Iris pigment epithelial cell (primary cell): Measurements from ENCODE around the gene ZNF438.

Experiments
- DNase-seq: peaks from one replicate; pipeline ENCODE4 v3.0.0-alpha.2; 2011; ENCODE audit warnings: low read depth

Gene ZNF438

DNA sequence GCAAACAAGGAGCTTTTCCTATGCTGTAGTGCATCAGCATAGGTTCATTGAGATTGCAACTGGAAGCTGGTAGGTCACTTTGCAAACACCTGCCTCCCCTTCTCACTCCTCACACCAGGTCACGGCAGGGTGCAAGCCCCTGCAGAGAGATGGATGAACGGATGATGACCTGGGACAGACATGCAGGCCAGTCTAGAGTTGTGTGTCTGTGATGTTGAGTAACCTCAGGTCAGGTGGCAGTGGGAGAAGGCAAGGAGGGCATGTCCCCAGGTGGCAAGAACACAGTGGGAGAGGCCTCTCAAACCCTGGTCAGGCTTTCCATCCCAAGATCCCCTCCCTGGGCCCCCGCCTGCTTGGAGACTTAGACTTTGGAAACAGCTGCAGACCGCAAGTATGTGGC, 205.0 kb downstream of the ZNF438 start:
- DNase-seq, result no peak

GRCh38 chr10:30825495-30825894, 206.2 kb downstream of the ZNF438 start:
- no peak for DNase-seq

DNA sequence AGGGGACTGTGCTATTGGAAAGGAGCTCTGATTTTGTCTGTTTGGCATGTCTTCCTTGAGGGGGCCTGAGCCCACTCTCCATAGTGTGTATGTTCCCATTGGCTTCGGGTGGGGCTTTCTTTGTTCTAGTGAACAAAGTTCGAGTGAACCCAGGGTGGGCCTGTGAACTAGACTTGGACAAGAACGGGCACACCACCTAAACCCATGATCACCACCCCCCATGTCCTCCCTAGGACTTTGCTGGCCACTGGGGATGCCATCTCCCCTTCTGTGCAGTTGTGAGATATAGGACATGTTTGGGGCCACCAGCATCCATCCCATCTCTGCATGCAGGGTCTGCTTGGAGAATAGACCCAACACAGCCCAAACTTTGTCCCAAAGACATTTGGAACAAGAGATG, 206.6 kb downstream of the ZNF438 start:
- DNase-seq, result no peak

- DNase-seq, result no peak
These were observed 208.0 kb downstream of the ZNF438 start for GRCh38 chr10:30823651-30824050.

- DNase-seq, result no peak
These were observed 208.8 kb downstream of the ZNF438 start for GRCh38 chr10:30822693-30823465.

DNA sequence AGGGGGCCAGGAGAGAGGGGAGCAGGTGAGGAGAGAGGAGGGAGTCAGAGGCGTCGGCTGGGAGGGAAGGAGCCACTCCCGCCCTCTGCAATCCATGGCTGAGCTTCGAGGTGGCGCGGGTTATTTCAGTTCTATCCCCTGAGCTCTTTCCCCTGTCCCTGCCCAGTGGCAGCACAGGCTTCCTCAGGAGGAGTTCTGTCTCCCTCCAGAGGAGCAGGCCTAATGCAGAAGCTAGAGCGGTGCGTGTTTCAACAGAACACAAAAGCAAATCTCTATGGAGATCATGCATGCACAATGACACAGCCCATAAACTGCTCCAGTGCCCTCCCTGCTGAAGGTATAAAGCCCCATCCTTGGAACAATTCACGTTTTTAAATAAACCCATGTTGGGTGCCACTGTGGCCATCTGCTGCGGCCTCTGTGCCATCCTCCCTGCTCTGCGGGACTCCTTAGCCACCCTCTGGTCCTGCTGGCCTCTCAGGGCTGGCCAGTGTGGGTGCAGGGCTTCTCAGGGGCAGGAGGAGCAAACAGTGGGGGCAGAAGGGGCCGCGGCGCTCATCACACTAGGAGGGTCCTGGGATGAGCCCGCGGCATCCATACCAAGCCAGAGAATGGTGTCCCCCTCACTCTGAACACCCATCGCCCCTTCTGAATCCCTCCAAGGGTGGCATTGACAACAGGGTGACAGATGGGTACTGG, 209.5 kb downstream of the ZNF438 start:
- no peak for DNase-seq

DNA sequence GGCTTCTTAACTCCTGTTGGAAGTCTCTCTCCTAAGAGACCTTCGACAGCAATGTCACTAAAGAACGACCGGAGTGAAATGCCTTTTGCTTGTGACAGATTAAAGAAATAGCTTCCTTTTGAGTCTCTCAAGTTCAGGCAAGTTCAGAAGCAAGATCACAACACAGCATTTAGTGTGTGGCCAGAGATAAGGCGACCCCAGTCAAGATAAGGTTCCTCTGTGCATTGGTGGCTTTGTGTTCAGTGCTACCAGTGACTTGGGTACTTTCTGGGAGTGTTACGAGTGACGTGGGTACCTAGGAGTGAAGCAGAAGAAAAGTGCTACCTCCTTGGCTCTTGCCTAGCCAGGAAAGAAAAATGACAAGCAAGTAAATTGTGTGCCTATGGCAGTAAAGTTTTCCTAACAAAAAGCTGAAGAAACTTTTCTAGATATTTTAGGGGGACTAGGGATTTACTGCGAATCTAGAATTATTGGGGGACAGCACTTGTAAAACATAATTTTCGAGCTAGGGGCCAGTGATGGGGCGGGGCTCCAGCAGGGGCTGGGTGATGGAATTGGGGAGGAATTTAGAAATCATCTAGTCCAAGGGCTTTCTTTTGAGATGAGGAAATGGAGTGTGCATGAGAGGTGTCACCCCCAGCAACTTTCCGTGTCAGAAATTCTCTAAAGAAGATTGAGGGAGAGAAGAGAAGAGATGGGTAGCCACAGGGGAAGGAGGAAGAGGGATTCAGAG, 210.2 kb downstream of the ZNF438 start:
- no peak for DNase-seq

GRCh38 chr10:30820261-30820991, 211.2 kb downstream of the ZNF438 start:
- peak; percentile 87 for DNase-seq

GRCh38 chr10:30819341-30820181, 212.1 kb downstream of the ZNF438 start:
- peak; percentile 45 for DNase-seq

DNA sequence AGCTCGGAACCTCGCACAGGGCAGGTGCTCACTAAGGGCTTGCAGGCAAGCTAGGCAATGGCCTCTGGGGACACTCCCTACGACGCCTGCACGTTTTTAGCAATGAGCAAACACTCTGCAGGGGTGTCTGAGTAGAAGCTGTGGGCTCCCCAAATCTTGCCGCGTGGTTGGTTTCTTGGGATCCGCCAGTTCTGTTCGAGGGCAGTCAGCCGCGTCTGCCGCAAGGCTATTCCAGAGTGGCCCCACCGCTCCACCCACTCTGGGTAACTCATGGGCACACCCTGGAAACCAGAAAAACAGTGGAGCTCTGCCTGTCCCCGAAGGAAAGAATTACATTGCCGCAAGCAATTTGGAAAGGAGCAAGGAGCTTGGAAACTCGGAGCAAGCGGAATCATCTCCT, 212.8 kb downstream of the ZNF438 start:
- DNase-seq, result no peak

DNA sequence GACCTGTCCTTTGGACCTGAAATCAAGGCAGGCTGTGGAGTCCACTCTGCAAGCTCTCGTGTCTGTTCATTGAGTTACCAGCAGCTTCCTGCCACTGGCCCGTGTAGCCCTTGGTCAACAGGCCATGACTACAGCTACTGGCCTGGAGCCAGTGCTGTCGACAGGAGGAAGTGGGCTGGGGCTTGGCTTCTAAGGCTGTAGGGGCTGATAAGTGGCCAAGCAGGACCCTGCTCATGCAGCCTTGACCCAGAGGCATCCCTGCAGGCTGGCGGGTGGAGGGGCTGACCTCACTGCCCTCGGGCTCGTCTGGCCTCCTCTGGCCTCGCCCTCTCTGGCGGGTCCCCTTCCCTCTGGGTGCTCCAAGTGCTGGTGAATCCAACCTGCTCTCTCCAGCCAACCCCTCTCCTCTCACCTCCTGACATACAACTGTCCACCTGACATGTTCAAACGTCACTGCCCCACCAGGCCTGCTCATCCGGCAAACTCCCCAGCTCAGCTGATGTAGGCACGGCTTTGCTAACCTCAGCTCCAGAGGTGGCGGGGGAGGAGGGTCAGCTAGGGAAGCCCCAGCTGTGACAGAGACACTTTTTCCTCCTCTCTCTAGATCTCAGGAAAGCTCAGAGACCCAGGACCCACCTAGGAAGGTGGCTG, 213.5 kb downstream of the ZNF438 start:
- DNase-seq, result peak; percentile 74

DNA sequence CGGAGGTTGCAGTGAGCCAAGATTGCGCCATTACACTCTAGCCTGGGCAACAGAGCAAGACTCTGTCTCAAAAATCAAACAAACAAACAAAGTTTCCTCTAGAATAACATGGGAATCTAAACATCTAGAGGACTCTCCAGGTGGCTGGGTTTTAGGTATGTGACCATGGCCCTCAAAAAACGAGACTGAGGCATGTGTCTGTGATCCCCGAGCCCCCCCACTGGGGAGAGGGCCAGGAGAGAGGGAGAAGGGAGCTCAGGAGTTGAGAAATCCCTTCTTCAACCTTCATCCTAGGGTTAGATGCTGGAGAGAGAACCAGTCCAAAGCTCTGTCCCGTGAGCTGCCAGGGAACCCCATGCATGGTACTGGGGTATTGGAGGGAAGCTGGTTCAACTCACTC, 214.1 kb downstream of the ZNF438 start:
- DNase-seq, result no peak

- no peak for DNase-seq
These were observed 214.9 kb downstream of the ZNF438 start for GRCh38 chr10:30816820-30817171.

GRCh38 chr10:30816159-30816819, 215.4 kb downstream of the ZNF438 start:
- DNase-seq, result no peak

DNA sequence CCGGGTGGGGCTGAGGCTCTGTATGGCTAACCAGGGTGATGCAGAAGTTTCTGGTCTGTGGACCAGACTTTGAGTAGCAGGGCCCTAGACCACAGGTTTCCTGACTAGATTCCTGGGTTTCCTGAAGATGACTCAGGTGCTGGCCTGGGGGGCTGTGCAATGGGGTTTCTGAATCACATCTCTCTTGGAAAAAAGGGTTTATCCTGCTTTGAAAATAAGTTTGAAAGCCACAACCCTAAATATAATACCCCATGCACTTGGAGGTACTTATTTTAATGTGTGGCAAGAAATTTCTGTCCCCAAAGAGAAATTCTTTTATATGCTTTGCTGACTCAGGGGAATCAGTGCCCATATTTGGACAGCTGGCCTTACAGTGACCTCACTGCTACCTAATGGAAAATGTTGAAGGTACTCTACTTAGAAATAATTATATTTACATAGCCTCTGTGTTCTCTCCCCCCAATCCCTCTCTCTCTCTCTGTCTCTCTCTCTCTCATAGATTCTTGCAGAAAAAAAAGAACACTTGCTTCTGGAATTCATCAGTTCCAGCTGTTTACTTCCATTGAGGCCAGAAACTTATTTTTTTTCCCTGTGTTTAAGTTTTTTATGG, 217.7 kb downstream of the ZNF438 start:
- DNase-seq, result peak; percentile 93

DNA sequence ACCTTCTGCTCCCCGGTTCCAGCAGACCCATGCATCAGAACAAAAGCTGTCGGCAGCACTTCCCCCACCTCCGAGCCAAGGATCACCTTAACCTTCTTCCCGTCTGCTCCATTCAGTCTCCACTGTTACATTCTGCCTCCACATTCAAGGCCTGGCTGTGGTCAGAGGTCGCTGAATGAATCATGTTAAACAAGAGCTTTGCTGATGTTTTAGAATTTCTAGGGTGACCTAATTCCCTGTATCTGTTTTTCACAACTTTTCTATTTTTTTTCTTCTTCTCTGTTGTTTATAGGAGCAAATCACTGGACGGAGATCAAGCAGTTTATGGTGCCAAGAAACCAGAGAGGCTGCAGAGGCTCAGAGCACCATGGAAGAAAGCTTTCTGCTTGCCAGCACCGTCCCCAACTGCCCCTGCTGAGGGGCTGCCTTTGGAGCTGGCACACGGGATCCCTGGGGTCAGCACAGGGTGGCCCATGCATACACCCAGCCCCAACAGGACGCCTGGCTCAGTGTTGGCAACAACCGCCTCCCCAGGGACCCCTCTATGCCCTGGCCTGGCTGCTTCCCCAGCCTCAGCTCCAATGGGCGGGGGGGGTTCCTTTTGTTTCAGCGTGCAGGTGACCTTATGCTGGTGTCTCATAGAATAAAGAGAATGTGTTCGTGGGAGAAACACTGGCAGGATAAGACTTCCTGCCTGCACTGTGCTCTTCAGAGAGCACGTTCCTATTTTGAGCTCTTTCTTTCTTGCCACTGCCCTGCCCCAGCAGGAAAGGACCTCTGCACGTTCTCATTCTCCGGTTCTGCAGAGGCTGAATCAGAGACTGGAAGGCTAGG, 219.4 kb downstream of the ZNF438 start:
- peak; percentile 96 for DNase-seq

DNA sequence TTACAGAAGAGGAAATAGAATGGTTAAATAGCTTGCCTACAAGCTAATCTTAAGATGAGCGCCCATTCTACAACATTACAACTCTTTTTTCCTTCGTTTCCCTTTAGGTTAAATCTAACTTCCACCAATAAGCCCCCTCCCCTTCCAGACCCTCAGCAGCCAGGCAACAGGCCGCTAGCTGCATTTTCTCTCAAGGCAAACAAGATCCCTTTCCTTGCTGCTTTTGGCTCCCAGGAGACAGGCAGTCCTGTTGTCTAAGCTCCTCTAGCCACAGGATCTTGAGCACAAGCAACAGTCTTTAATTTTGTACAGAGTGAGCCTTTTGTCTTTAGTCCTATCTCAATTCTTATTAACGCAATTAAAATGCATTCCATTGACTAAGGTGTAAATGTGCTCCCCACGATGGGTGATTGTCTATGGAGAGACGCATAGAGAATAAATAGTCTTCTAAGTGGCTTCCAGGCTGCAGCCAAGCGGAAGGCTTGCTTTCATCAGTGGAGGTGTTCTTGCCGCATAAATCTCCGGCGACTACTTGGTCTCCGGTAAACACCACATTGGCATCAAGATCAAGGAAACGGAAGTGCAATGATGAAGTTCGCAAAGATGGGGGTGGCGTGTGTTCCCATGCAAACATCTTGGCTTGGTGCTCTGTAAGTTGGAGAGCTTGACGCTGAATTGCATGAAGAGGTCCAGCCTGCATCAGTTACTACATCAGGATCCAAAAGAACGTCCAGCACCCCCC, 220.2 kb downstream of the ZNF438 start:
- DNase-seq, result no peak

GRCh38 chr10:30810416-30810815, 221.2 kb downstream of the ZNF438 start:
- no peak for DNase-seq
